WERI-Rb-1 (cell line): ENCODE measurements around the gene SELENOK.

Source experiments
- DNase-seq: peaks from one replicate; pipeline ENCODE4 v3.0.0-alpha.2; 2020
- H3K27ac ChIP-seq: fragments of 250-450 bp; sonication (Bioruptor Pico); 2 replicates; pipeline ENCODE4 v1.5.1; 2020; ENCODE audit warnings: mild to moderate bottlenecking, moderate library complexity
- H3K27me3 ChIP-seq: fragments of 250-450 bp; sonication (Bioruptor Pico); 2 replicates; pipeline ENCODE4 v1.5.1; 2021; ENCODE audit warnings: mild to moderate bottlenecking, low read depth, moderate library complexity; ENCODE audit not compliant: insufficient read depth, severe bottlenecking
- H3K36me3 ChIP-seq: fragments of 250-450 bp; sonication (Bioruptor Pico); 2 replicates; pipeline ENCODE4 v1.5.1; 2020; ENCODE audit warnings: mild to moderate bottlenecking, moderate library complexity
- H3K4me3 ChIP-seq: 2 replicates; pipeline ENCODE4 v1.5.1; 2011; ENCODE audit warnings: low read depth, mild to moderate bottlenecking, control low read depth, low read length
- H3K9me3 ChIP-seq: fragments of 250-450 bp; sonication (Bioruptor Pico); 2 replicates; pipeline ENCODE4 v1.5.1; 2021; ENCODE audit warnings: mild to moderate bottlenecking, moderate library complexity; ENCODE audit not compliant: severe bottlenecking
- TF ChIP-seq, protein P1 (sequence below): IDR thresholded peaks from 2 replicates; pipeline ENCODE4 v1.5.1; 2011; ENCODE audit warnings: low read depth, mild to moderate bottlenecking, control low read depth, inconsistent platforms, low read length

The SELENOK gene

DNA sequence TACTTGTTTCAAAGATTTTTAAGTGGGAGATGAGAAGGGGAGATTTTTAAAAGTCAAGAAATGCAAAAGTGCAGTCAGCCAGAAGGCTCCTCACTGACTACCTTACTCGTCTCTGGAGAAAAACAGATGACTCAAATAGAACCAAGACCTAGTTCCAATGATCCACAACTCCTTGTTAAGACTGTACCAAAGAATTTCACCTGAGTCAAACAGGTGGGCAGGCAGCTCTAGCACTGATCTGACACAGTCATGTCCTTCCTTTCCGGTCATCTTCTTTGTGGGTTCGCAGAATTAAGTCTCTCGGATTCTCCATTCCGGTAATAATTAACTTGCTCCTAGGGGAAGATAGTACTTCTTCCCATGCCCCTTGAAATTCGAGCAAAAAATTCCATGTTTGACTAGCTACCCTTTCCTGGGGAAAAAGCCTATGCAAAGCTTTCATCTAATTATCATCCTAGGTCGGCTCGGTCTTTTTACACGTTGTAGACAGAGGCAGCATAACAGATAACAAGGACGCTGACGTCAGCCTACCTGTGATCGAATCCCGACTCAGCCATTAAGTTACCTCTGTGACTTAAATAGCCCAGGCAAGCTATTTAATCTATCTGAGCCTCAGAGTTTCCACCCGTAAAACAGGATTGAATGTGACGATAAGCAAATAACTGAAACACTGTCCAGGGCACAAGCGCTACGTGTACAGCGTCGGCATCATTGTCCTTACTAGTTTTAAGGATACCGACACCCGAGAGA, 758 bp downstream of the SELENOK start:
- H3K9me3 ChIP-seq, result no peaks in the 10 kb centered on the region
- H3K36me3 ChIP-seq, result peaks cover 31% of the 10 kb centered on the region
- TF ChIP-seq, protein P1, sequence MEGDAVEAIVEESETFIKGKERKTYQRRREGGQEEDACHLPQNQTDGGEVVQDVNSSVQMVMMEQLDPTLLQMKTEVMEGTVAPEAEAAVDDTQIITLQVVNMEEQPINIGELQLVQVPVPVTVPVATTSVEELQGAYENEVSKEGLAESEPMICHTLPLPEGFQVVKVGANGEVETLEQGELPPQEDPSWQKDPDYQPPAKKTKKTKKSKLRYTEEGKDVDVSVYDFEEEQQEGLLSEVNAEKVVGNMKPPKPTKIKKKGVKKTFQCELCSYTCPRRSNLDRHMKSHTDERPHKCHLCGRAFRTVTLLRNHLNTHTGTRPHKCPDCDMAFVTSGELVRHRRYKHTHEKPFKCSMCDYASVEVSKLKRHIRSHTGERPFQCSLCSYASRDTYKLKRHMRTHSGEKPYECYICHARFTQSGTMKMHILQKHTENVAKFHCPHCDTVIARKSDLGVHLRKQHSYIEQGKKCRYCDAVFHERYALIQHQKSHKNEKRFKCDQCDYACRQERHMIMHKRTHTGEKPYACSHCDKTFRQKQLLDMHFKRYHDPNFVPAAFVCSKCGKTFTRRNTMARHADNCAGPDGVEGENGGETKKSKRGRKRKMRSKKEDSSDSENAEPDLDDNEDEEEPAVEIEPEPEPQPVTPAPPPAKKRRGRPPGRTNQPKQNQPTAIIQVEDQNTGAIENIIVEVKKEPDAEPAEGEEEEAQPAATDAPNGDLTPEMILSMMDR, result no peak
- H3K4me3 ChIP-seq, result peak overlapping the region; percentile 83
- no peaks in the 10 kb centered on the region for H3K27me3 ChIP-seq
- peak overlapping the region; percentile 59 for H3K27ac ChIP-seq
- peak; percentile 34 for DNase-seq

DNA sequence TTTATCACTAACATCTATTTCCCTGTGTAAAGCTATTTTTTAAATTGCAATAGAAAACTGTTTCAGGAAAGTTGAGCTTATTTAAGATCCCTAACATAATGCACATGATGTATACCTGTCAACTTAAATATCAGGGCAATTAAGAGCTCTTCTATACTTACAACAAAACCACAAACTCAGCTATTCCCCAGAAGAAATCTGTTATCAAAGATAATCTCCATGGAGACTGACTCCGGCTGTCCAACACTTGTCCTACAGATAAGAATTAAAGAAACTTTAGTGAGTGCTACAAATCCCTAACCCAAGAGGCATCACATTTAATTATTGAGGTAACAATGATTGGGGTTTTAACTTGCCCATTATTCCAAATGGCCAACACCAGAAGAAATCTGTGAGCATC, 3.4 kb downstream of the SELENOK start:
- TF ChIP-seq, protein P1, result no peak
- H3K27ac ChIP-seq, result no peak overlapping the region

DNA sequence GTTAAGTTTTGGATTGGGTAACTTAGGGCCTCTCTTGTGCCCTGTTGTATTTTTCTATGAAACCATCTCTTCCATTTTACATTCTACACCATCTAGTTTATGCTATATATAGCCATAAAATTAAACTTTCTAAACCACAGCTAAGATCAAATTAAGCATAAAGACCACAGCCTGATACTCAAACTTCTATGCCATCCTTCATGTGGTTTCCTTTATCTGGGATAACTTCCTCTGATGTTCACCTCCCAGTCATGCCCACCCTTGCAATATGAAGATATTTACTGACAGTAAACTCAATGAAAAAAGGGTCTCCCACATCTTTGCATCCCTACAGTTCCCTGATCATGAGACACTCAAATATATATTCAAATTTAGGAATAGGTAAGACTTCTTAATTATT, 4.2 kb downstream of the SELENOK start:
- no peak overlapping the region for H3K27ac ChIP-seq
- no peak for DNase-seq
- H3K27me3 ChIP-seq, result no peaks in the 10 kb centered on the region
- H3K9me3 ChIP-seq, result no peaks in the 10 kb centered on the region
- peaks cover 57% of the 10 kb centered on the region for H3K36me3 ChIP-seq
- TF ChIP-seq, protein P1, result no peak
- no peak overlapping the region for H3K4me3 ChIP-seq

More for the DNA sequence above, 3.4 kb downstream of the SELENOK start:
- Histone ChIP-seq H3K4me3 (no peak overlapping the region), H3K9me3 (no peaks in the 10 kb centered on the region), H3K36me3 (peaks cover 53% of the 10 kb centered on the region), H3K27me3 (no peaks in the 10 kb centered on the region)
- no peak for DNase-seq

DNA sequence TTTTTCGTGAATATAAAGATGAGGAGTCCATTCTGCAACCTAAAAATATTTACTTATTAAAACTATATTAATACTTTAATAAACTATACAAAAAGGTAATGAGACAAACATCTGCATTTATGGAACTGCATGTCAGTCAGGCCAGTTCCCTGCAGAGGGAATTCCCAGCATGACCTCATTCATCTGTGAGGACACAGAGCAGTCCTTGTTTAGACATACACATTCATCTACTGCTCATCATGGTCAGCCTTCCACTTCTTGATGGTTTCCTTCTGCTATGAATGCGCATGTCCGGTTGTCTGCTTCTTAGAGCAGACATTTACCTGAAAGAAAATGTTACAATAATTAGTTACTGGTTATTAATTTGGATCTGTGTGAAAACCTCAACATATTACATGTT, 6.4 kb downstream of the SELENOK start:
- no peak overlapping the region for H3K27ac ChIP-seq
- no peaks in the 10 kb centered on the region for H3K9me3 ChIP-seq
- H3K36me3 ChIP-seq, result peaks cover 55% of the 10 kb centered on the region
- H3K4me3 ChIP-seq, result no peak overlapping the region
- H3K27me3 ChIP-seq, result no peaks in the 10 kb centered on the region
- TF ChIP-seq, protein P1, result no peak
- DNase-seq, result no peak

DNA sequence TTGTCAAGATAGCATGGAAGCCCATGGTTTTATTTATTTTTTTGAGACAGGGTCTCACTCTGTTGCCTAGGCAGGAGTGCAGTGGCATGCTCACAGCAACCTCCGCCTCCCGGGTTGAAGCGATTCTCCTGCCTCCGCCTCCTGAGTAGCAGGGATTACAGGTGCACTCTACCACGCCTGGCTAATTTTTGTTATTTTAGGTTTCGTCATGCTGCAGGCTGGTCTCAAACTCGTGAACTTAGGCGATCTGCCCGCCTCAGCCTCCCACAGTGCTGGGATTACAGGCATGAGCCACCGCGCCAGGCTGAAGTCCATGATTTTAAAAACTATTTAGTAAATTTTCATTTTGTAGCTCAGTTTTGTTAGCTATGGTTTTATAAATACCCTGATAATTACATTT, 7.0 kb downstream of the SELENOK start:
- Histone ChIP-seq H3K9me3 (no peaks in the 10 kb centered on the region), H3K36me3 (peaks cover 58% of the 10 kb centered on the region), H3K4me3 (no peak overlapping the region), H3K27me3 (no peaks in the 10 kb centered on the region), H3K27ac (no peak overlapping the region)
- TF ChIP-seq, protein P1, result no peak
- no peak for DNase-seq

DNA sequence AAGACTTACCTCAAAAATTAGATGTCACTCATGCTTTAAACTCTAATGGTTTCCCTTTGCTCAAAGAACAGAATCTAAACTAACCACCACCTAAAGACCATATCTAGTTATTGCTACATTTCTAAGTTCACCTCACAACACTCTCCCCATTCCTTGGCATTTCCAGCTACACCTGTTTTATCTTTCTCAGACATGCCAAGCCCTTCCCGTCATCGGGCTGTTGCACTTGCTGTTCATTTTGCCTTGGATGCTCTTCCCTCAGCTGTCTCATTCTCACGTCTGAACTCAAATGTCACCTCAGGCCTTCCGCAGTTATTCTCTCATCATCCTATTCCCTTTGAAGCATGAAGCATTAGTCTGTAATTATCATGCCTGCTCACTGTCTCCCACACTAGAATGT, 8.7 kb downstream of the SELENOK start:
- DNase-seq, result no peak
- TF ChIP-seq, protein P1, result no peak
- H3K4me3 ChIP-seq, result no peak overlapping the region
- no peaks in the 10 kb centered on the region for H3K9me3 ChIP-seq
- no peak overlapping the region for H3K27ac ChIP-seq
- H3K36me3 ChIP-seq, result peaks cover 63% of the 10 kb centered on the region
- H3K27me3 ChIP-seq, result no peaks in the 10 kb centered on the region
